ENCODE results near the gene LLGL1.

The LLGL1 gene

GRCh38 chr17:18230288-18231141, 5.1 kb downstream of the LLGL1 start:
- DNase-seq, result no peak

- DNase-seq, result no peak
Measured at GRCh38 chr17:18231164-18231563, 5.7 kb downstream of the LLGL1 start.

GRCh38 chr17:18233803-18234518, 8.5 kb downstream of the LLGL1 start:
- no peak for DNase-seq

- no peak for DNase-seq
Measured at GRCh38 chr17:18234853-18235380, 9.5 kb downstream of the LLGL1 start.

GRCh38 chr17:18235743-18236256, 10.4 kb downstream of the LLGL1 start:
- DNase-seq, result no peak

- DNase-seq, result no peak
Measured at GRCh38 chr17:18236494-18236893, 11.1 kb downstream of the LLGL1 start.

GRCh38 chr17:18237461-18237860, 12.0 kb downstream of the LLGL1 start:
- no peak for DNase-seq

- DNase-seq, result no peak
Measured at GRCh38 chr17:18238299-18238698, 12.9 kb downstream of the LLGL1 start.

GRCh38 chr17:18240449-18240848, 15.0 kb downstream of the LLGL1 start:
- no peak for DNase-seq

- no peak for DNase-seq
Measured at GRCh38 chr17:18241229-18241871, 15.9 kb downstream of the LLGL1 start.

GRCh38 chr17:18245038-18245776, 19.8 kb downstream of the LLGL1 start:
- no peak for DNase-seq

GRCh38 chr17:18246109-18246725, 20.8 kb downstream of the LLGL1 start:
- DNase-seq, result no peak

GRCh38 chr17:18246880-18247612, 21.6 kb downstream of the LLGL1 start:
- DNase-seq, result peak; percentile 42 to 77

- DNase-seq, result no peak
Measured at GRCh38 chr17:18247613-18248001, 22.2 kb downstream of the LLGL1 start.

- DNase-seq, result peak; percentile 11 to 39
Measured at GRCh38 chr17:18248300-18248731, 22.9 kb downstream of the LLGL1 start.

- no peak for DNase-seq
Measured at GRCh38 chr17:18248811-18249210, 23.4 kb downstream of the LLGL1 start.

GRCh38 chr17:18250259-18250658, 24.8 kb downstream of the LLGL1 start:
- DNase-seq, result no peak

GRCh38 chr17:18250708-18251107, 25.3 kb downstream of the LLGL1 start:
- no peak for DNase-seq

- no peak for DNase-seq
Measured at GRCh38 chr17:18251204-18251603, 25.8 kb downstream of the LLGL1 start.

- DNase-seq, result no peak
Measured at GRCh38 chr17:18252160-18252559, 26.7 kb downstream of the LLGL1 start.

GRCh38 chr17:18253187-18253884, 27.9 kb downstream of the LLGL1 start:
- no peak for DNase-seq
